Measurements from ENCODE around the gene PLIN5.

- TF ChIP-seq CTCF (IDR thresholded peaks at IDR 0.05 in 8 of 11, conservative IDR thresholded peaks at IDR 0.05 in 3 of 11) (no peak), POLR2A (IDR thresholded peaks at IDR 0.05) (no peak)
Observed at GRCh38 chr19:4502282-4503131, 32.5 kb downstream of the PLIN5 start.
